ENCODE data around the gene ATP13A3.

GRCh38 chr3:194379651-194380050 is 107.2 kb downstream of the ATP13A3 start:
- TF ChIP-seq CTCF (IDR thresholded peaks at IDR 0.05; ENCODE audit: low read depth, low read length), result no peak
- no peak for TF ChIP-seq EZH2phosphoT487 (IDR thresholded peaks at IDR 0.05; ENCODE audit: low read depth)

Measured in OCI-LY3 (cell line).